HG03108 (cell line): ENCODE data around the gene GRIN2B.

Source experiments
- ATAC-seq: cut with Tn5 transposase; IDR thresholded peaks from one replicate; pipeline ENCODE4 v1.9.1; 2021; ENCODE audit warnings: moderate library complexity; ENCODE audit not compliant: unreplicated experiment

The GRIN2B gene

GRCh38 chr12:13957576-13957975, 23.8 kb downstream of the GRIN2B start:
- no peak for ATAC-seq

GRCh38 chr12:13956060-13956590, 25.3 kb downstream of the GRIN2B start:
- no peak for ATAC-seq

GRCh38 chr12:13952096-13952495, 29.3 kb downstream of the GRIN2B start:
- ATAC-seq = no peak

GRCh38 chr12:13950502-13950901, 30.9 kb downstream of the GRIN2B start:
- no peak for ATAC-seq

GRCh38 chr12:13948621-13949020, 32.8 kb downstream of the GRIN2B start:
- ATAC-seq = no peak

GRCh38 chr12:13947276-13947946, 34.0 kb downstream of the GRIN2B start:
- ATAC-seq = no peak

GRCh38 chr12:13945641-13946040, 35.8 kb downstream of the GRIN2B start:
- ATAC-seq = no peak

- no peak for ATAC-seq
Measured at GRCh38 chr12:13945236-13945635, 36.2 kb downstream of the GRIN2B start.

- ATAC-seq = no peak
Measured at GRCh38 chr12:13942826-13943225, 38.6 kb downstream of the GRIN2B start.

GRCh38 chr12:13941258-13942249, 39.8 kb downstream of the GRIN2B start:
- ATAC-seq = no peak

- ATAC-seq = no peak
Measured at GRCh38 chr12:13940335-13940865, 41.0 kb downstream of the GRIN2B start.

- ATAC-seq = no peak
Measured at GRCh38 chr12:13937735-13938134, 43.7 kb downstream of the GRIN2B start.

- ATAC-seq = no peak
Measured at GRCh38 chr12:13935169-13935568, 46.2 kb downstream of the GRIN2B start.
